ENCODE results near the gene CYP8B1. TPM values are rescaled to one million over a fixed set of nuclear protein-coding genes. Genes with fewer than 3 reads are reported as not detected.

Gene CYP8B1
- total and polyA plus RNA-seq, 9 of the 15 experiments (the other 6 are each of a cell fraction or from before 2014, with no cell fraction given): 0.04 TPM; not detected in 8

DNA sequence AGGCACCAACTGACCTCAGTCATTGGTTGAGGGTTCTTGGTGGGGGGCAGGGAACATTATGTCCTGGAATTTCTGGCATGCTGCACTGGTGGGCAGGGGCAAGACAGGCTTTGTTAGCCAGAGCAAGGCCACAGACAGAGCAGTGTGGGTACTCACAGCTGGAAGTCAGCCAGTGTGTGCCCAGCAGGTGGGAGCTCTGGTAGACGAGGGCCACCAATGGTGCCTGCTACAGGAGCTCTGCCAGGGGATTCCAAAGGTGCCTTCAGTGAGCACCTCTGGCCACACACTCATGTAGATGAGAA lies 31.3 kb downstream of the CYP8B1 start (continued):
- TF ChIP-seq, protein P1, sequence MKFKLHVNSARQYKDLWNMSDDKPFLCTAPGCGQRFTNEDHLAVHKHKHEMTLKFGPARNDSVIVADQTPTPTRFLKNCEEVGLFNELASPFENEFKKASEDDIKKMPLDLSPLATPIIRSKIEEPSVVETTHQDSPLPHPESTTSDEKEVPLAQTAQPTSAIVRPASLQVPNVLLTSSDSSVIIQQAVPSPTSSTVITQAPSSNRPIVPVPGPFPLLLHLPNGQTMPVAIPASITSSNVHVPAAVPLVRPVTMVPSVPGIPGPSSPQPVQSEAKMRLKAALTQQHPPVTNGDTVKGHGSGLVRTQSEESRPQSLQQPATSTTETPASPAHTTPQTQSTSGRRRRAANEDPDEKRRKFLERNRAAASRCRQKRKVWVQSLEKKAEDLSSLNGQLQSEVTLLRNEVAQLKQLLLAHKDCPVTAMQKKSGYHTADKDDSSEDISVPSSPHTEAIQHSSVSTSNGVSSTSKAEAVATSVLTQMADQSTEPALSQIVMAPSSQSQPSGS (CRISPR knock-in tag; IDR thresholded peaks at IDR 0.05): no peak
- TF ChIP-seq SPI1 (IDR thresholded peaks at IDR 0.05; ENCODE audit: borderline replicate concordance, low read depth, low read length) (no peak), CBFA2T2 (conservative IDR thresholded peaks at IDR 0.05) (no peak), PYGO2 (tag; IDR thresholded peaks at IDR 0.05) (no peak), ZZZ3 (IDR thresholded peaks at IDR 0.05) (no peak), GTF2A2 (tag; IDR thresholded peaks at IDR 0.05) (no peak)
- TF ChIP-seq, protein P2, sequence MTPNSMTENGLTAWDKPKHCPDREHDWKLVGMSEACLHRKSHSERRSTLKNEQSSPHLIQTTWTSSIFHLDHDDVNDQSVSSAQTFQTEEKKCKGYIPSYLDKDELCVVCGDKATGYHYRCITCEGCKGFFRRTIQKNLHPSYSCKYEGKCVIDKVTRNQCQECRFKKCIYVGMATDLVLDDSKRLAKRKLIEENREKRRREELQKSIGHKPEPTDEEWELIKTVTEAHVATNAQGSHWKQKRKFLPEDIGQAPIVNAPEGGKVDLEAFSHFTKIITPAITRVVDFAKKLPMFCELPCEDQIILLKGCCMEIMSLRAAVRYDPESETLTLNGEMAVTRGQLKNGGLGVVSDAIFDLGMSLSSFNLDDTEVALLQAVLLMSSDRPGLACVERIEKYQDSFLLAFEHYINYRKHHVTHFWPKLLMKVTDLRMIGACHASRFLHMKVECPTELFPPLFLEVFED (CRISPR knock-in tag; conservative IDR thresholded peaks at IDR 0.05): no peak

DNA sequence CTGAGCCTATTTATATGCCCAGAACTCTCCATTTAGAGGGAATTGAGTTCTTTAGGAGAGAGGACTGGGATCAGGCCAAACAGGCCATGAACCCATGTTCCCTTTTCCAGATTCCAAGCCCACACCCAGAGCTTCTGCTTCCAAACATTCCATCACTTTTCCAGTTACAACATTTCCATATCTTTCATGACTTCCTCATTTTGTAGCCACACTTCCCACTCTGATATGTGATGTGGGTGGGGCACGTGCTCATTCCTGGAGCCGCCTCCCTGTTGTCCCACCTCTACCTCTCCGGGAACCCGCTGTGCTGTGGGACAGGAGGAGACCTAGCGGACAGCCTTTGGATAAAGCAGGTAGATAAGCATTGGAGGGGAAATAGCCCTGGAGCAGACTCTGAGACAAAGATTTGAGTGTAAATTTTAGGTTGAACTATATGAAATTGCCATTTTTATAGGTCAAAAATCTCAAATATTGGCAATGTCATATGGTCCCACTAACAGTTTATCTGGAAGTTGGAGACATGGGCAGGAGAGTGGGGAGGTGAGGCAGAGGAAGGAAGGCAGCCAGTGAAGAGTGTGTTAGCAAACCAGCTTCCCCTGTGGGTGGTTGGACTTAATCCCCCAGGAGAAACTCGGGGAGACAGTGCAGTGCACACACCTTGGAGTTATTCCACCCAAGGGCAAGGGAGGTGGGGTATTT lies 31.8 kb downstream of the CYP8B1 start:
- H3K27me3 ChIP-seq (ENCODE audit: control insufficient read depth in 2 of 2, insufficient read depth in 2 of 2, low read length in 2 of 2): peaks cover 0 to 3% of the 10 kb centered on the region in 2 experiments; a peak in 1 of 5 replicates
- CTCF ChIA-PET (ENCODE audit: low intra/inter-chr PET ratio): no interaction called here
- no peaks in the 10 kb centered on the region for H3K9me3 ChIP-seq (replicated peaks; ENCODE audit: control insufficient read depth, insufficient read depth, low read depth, low read length)
- ATAC-seq (no peak), DNase-seq (ENCODE audit: extremely low read depth in 1 of 4, low spot score in 3 of 4) (no peak), FAIRE-seq (no peak)
- 9% methylated on average over 6 of the region's 6 CpGs for WGBS (ENCODE audit: insufficient coverage, low coverage, missing lambda C conversion rate)
- H3K9me1 ChIP-seq (ENCODE audit: control insufficient read depth, insufficient read depth, low read length): no peaks in the 10 kb centered on the region
- no peak overlapping the region for H3K27ac ChIP-seq (ENCODE audit: extremely low read depth, low read depth, low read length)
- H3K79me2 ChIP-seq (ENCODE audit: control insufficient read depth, insufficient read depth, low read length): no peaks in the 10 kb centered on the region
- H4K20me1 ChIP-seq (replicated peaks; ENCODE audit: control insufficient read depth, insufficient read depth, low read length): no peaks in the 10 kb centered on the region
- peaks cover 10 to 25% of the 10 kb centered on the region in 2 experiments for H3K4me1 ChIP-seq (replicated peaks in 1 of 2; ENCODE audit: control insufficient read depth in 2 of 2, insufficient read depth in 2 of 2, low read length in 2 of 2)
- no peak overlapping the region for H3K4me3 ChIP-seq
- no TSS peak for BruUV-seq (replicated peaks)
- no peak overlapping the region for H3K9ac ChIP-seq (ENCODE audit: insufficient read depth in 1 of 2, low read depth in 2 of 2, low read length in 2 of 2)
- intact Hi-C loops (cut with micrococcal nuclease) (no loop called here), in situ Hi-C loops (cut with MboI) (no loop called here)
- H2AFZ ChIP-seq (ENCODE audit: low read depth, low read length): peak overlapping the region; percentile 22; the same call in 1 of the 2 replicates
- H3K36me3 ChIP-seq (ENCODE audit: control insufficient read depth, insufficient read depth, low read length): no peaks in the 10 kb centered on the region
- no peak overlapping the region for H3K4me2 ChIP-seq (ENCODE audit: insufficient read depth, low read length)
- POLR2A ChIA-PET: no interaction called here
- TF ChIP-seq, protein P3, sequence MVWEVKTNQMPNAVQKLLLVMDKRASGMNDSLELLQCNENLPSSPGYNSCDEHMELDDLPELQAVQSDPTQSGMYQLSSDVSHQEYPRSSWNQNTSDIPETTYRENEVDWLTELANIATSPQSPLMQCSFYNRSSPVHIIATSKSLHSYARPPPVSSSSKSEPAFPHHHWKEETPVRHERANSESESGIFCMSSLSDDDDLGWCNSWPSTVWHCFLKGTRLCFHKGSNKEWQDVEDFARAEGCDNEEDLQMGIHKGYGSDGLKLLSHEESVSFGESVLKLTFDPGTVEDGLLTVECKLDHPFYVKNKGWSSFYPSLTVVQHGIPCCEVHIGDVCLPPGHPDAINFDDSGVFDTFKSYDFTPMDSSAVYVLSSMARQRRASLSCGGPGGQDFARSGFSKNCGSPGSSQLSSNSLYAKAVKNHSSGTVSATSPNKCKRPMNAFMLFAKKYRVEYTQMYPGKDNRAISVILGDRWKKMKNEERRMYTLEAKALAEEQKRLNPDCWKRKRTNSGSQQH (CRISPR knock-in tag; IDR thresholded peaks at IDR 0.05): no peak
- TF ChIP-seq FOXM1 (IDR thresholded peaks at IDR 0.05; ENCODE audit: low read depth) (no peak), FOXM1 (CRISPR knock-in tag; IDR thresholded peaks at IDR 0.05; ENCODE audit: low read depth) (no peak), SMARCC2 (IDR thresholded peaks at IDR 0.05; ENCODE audit: low read depth) (no peak), KHSRP (IDR thresholded peaks at IDR 0.05) (no peak), POLR2H (tag; IDR thresholded peaks at IDR 0.05; ENCODE audit: low read depth) (no peak), KDM1A (IDR thresholded peaks at IDR 0.05) (no peak), MXI1 (IDR thresholded peaks at IDR 0.05; ENCODE audit: low read depth, low read length) (no peak), FOXA3 (CRISPR knock-in tag; conservative IDR thresholded peaks at IDR 0.05 in 1 of 2, IDR thresholded peaks at IDR 0.05 in 1 of 2) (no peak), CBFA2T3 (IDR thresholded peaks at IDR 0.05) (no peak), CHCHD3 (CRISPR knock-in tag; IDR thresholded peaks at IDR 0.05) (no peak), NCOA1 (IDR thresholded peaks at IDR 0.05; ENCODE audit: low read depth) (no peak), ZFP36 (IDR thresholded peaks at IDR 0.05; ENCODE audit: low read depth, low read length, partially characterized antibody) (no peak), ZNF41 (CRISPR knock-in tag; conservative IDR thresholded peaks at IDR 0.05) (no peak)

All from K562 (cell line).